ENCODE measurements around the gene TRIM44.
"Not testable (repeated sequence)": the region's sequence is repeated elsewhere in the genome, so short reads cannot be mapped to it uniquely, and the experiment has no call there.

The TRIM44 gene

GRCh38 chr11:35662061-35662648 lies 420 bp upstream of the TRIM44 start:
- peak; percentile 38 for DNase-seq (ENCODE audit: low spot score)
- TF ChIP-seq CTCF (IDR thresholded peaks at IDR 0.05; ENCODE audit: extremely low read depth, missing control alignments), result no peak

- no peak for TF ChIP-seq CTCF (IDR thresholded peaks at IDR 0.05; ENCODE audit: extremely low read depth, missing control alignments)
- no peak for DNase-seq (ENCODE audit: low spot score)
These were observed 780 bp downstream of the TRIM44 start for GRCh38 chr11:35663408-35663702.

- TF ChIP-seq CTCF (IDR thresholded peaks at IDR 0.05; ENCODE audit: extremely low read depth, missing control alignments), result no peak
These were observed 2.4 kb downstream of the TRIM44 start for GRCh38 chr11:35664977-35665441.

GRCh38 chr11:35667257-35667656 lies 4.7 kb downstream of the TRIM44 start:
- no peak for DNase-seq (ENCODE audit: low spot score)
- no peak for TF ChIP-seq CTCF (IDR thresholded peaks at IDR 0.05; ENCODE audit: extremely low read depth, missing control alignments)

More at GRCh38 chr11:35664977-35665441, 2.4 kb downstream of the TRIM44 start:
- no peak for DNase-seq (ENCODE audit: low spot score)

- not testable (repeated sequence) for DNase-seq (ENCODE audit: low spot score)
These were observed 5.8 kb downstream of the TRIM44 start for GRCh38 chr11:35668350-35668749.

- no peak for DNase-seq (ENCODE audit: low spot score)
These were observed 9.0 kb downstream of the TRIM44 start for GRCh38 chr11:35671396-35672127.

GRCh38 chr11:35672608-35673007 lies 10.0 kb downstream of the TRIM44 start:
- no peak for DNase-seq (ENCODE audit: low spot score)
- TF ChIP-seq CTCF (IDR thresholded peaks at IDR 0.05; ENCODE audit: extremely low read depth, missing control alignments), result no peak

More at GRCh38 chr11:35671396-35672127, 9.0 kb downstream of the TRIM44 start:
- TF ChIP-seq CTCF (IDR thresholded peaks at IDR 0.05; ENCODE audit: extremely low read depth, missing control alignments), result no peak
